ENCODE results near the gene NLGN4Y.

DNA sequence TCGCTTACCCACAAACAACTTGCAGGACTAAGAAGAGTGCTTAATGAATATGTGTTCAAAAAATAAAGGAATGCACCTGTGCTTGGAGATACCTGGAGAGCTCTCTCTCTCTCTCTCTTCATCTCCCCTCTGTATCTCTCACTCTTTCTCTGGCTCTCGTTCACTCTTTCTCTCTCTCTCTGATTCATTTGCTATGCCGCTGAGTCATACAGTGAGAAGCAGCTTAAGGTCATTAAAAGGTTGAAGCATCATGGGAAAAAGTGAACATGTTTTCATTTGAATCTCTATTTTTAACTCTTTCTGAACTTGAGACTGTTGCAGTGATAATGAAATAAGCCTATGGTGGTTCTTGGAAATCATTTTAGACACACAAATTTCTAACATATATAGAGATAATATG, 277.8 kb downstream of the NLGN4Y start:
- TF ChIP-seq, protein P1, sequence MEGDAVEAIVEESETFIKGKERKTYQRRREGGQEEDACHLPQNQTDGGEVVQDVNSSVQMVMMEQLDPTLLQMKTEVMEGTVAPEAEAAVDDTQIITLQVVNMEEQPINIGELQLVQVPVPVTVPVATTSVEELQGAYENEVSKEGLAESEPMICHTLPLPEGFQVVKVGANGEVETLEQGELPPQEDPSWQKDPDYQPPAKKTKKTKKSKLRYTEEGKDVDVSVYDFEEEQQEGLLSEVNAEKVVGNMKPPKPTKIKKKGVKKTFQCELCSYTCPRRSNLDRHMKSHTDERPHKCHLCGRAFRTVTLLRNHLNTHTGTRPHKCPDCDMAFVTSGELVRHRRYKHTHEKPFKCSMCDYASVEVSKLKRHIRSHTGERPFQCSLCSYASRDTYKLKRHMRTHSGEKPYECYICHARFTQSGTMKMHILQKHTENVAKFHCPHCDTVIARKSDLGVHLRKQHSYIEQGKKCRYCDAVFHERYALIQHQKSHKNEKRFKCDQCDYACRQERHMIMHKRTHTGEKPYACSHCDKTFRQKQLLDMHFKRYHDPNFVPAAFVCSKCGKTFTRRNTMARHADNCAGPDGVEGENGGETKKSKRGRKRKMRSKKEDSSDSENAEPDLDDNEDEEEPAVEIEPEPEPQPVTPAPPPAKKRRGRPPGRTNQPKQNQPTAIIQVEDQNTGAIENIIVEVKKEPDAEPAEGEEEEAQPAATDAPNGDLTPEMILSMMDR (IDR thresholded peaks at IDR 0.05; ENCODE audit: insufficient read depth, low read length), result no peak
- TF ChIP-seq GABPA (IDR thresholded peaks at IDR 0.05; ENCODE audit: low read depth), result no peak

Data from HL-60 (cell line).